Measurements from ENCODE around the gene FAF2. TPM values are rescaled to one million over a fixed set of nuclear protein-coding genes. Genes with fewer than 3 reads are reported as not detected.

The FAF2 gene
- total RNA-seq, 1 donor from 2014 or later: 31.8 TPM

DNA sequence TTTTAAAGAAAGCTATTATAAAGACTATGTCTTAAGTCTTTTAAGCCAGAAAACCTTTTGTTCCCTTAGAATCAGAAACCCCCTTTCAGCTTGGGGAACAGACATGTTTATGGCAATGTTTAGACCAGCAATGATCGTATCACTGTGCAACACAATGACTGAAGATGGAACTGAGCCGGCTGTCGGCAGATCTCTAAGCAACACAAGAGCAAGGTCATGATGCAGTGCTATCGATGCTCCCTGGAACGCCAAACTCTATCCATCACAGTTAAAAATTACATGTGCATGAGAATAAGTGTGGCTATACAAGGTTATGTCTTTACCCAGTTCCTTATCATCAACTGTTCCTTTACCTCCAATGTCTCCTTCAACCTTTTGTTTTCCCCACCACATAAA lies 90.8 kb downstream of the FAF2 start:
- peaks cover 68% of the 10 kb centered on the region for H3K4me1 ChIP-seq
- DNase-seq (no peak), ATAC-seq (no peak)
- no peak overlapping the region for H3K4me3 ChIP-seq
- no peaks in the 10 kb centered on the region for H3K9me3 ChIP-seq
- no peaks in the 10 kb centered on the region for H3K27me3 ChIP-seq (ENCODE audit: low read depth)
- TF ChIP-seq, protein P1, sequence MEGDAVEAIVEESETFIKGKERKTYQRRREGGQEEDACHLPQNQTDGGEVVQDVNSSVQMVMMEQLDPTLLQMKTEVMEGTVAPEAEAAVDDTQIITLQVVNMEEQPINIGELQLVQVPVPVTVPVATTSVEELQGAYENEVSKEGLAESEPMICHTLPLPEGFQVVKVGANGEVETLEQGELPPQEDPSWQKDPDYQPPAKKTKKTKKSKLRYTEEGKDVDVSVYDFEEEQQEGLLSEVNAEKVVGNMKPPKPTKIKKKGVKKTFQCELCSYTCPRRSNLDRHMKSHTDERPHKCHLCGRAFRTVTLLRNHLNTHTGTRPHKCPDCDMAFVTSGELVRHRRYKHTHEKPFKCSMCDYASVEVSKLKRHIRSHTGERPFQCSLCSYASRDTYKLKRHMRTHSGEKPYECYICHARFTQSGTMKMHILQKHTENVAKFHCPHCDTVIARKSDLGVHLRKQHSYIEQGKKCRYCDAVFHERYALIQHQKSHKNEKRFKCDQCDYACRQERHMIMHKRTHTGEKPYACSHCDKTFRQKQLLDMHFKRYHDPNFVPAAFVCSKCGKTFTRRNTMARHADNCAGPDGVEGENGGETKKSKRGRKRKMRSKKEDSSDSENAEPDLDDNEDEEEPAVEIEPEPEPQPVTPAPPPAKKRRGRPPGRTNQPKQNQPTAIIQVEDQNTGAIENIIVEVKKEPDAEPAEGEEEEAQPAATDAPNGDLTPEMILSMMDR (IDR thresholded peaks at IDR 0.05): no peak
- intact Hi-C loops (cut with DNase I): no loop called here
- H3K36me3 ChIP-seq: no peaks in the 10 kb centered on the region
- H3K27ac ChIP-seq: peak overlapping the region; percentile 9

DNA sequence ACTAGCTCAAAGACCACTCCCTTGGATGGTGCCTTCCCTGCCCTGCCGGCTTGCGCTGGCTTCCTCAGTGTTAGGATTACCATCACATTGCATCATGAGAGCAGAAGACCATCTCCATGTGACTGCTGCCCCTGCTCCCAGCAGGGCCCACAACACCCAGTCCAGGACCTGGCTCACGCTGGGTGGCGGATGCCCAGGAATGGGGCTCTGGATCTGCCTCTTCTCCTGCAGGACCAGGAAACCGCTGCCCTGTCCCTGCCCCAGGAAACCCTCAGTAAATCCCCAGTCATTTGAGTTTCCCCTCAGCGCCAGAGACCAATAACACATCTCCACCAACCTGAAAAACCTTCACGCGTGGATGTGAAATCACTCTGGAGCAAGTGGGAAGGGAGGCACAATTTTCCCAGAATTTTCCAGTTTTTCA lies 92.3 kb downstream of the FAF2 start:
- DNase-seq (no peak), ATAC-seq (no peak)
- H3K4me3 ChIP-seq: no peak overlapping the region
- H3K9me3 ChIP-seq: no peaks in the 10 kb centered on the region
- peak overlapping the region; percentile 79 for H3K27ac ChIP-seq
- H3K4me1 ChIP-seq: peaks cover 56% of the 10 kb centered on the region
- TF ChIP-seq, protein P1 (IDR thresholded peaks at IDR 0.05): no peak
- intact Hi-C loops (cut with DNase I): no loop called here
- H3K36me3 ChIP-seq: no peaks in the 10 kb centered on the region
- no peaks in the 10 kb centered on the region for H3K27me3 ChIP-seq (ENCODE audit: low read depth)

DNA sequence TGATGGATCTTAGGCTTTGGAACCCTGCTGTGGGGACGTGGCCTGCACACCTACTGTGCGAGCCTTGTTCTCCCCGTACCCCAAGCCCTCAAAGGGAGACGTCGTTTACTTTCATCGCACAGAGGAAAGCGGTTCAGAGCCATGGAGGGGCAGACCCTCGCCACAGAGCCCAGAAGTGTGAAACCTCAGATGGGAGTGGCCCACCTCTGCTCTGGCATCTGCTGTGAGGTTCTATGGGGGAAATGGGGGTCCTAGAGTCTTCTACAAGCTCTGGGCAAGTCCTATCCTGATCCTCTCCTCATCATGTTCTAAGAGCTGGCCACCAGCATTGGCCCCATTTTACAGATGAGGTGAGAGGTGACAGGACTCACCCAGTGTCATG lies 92.8 kb downstream of the FAF2 start:
- Histone ChIP-seq H3K9me3 (no peaks in the 10 kb centered on the region), H3K27me3 (ENCODE audit: low read depth) (no peaks in the 10 kb centered on the region), H3K36me3 (no peaks in the 10 kb centered on the region), H3K4me3 (peak overlapping the region; percentile 72), H3K4me1 (peaks cover 51% of the 10 kb centered on the region), H3K27ac (peak overlapping the region; percentile 79)
- no peak for ATAC-seq
- intact Hi-C loops (cut with DNase I): no loop called here
- no peak for DNase-seq
- TF ChIP-seq, protein P1 (IDR thresholded peaks at IDR 0.05): no peak

DNA sequence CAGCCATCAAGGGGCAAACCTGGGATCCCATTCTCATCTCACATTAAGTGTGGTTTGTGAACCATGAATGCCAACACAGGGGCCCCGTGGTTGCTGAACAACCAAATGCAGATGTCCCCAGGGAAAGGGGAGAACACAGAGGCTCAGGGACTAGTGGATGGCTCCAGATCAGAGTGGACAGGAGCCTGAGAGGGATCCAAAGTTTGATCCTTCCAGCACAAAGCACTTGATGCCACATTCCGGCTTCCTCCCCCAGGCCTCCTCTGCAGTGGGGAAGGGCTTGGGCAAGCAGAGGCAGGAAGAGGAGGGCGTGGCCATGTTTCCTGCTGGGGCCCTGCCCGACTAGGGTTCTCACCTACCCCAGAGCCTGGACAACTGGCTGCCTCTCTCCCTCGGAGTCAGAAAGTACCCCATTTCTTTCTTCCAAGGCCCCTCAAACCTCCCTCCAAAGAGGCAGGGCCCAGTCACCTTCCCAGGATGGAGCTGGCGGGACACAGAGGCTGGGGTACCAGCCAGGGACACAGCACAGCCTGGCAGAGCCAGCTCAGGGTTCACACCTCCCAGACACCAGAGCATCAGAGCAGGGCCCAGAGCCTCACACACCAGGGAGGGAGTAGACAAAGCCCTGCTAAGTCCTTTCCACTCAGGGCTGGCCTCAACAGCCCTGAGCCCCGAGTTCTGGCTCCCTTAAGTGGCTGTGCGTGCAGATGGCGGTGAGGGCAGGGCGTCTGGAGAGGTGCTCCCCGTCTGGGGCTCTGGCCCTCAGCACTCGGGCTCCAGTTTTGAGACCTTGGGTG lies 93.4 kb downstream of the FAF2 start:
- no peaks in the 10 kb centered on the region for H3K9me3 ChIP-seq
- ATAC-seq (no peak), DNase-seq (peak; percentile 85)
- no peaks in the 10 kb centered on the region for H3K36me3 ChIP-seq
- H3K27me3 ChIP-seq (ENCODE audit: low read depth): no peaks in the 10 kb centered on the region
- intact Hi-C loops (cut with DNase I): no loop called here
- TF ChIP-seq, protein P1 (IDR thresholded peaks at IDR 0.05): no peak
- peak overlapping the region; percentile 79 for H3K27ac ChIP-seq
- H3K4me3 ChIP-seq: peak overlapping the region; percentile 72
- peaks cover 47% of the 10 kb centered on the region for H3K4me1 ChIP-seq

DNA sequence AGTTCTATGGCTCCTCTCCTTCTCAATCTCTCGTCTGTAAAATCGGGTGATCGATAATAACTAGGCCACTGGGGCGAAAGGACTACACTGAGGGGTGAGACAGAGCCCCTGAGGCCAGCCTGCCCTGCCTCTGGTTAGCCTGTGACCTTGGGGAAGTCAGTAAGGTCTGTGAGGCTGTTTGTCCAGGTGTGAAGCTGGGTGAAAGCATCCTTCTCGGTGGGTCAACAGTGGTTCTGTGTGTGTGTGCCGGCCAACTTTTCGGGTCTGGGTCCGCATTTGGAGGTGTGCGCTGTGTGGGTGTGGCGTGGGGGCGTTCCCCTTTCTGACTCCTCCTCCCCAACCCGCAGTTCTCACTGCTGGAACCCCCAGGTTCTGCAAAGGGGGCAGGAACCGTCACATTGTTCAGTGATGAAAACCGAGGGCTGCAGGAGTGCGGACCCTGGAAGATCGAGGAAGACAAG lies 94.0 kb downstream of the FAF2 start:
- intact Hi-C loops (cut with DNase I): no loop called here
- ATAC-seq: no peak
- Histone ChIP-seq H3K36me3 (no peaks in the 10 kb centered on the region), H3K9me3 (no peaks in the 10 kb centered on the region), H3K4me1 (peaks cover 47% of the 10 kb centered on the region), H3K4me3 (peak overlapping the region; percentile 72), H3K27ac (peak overlapping the region; percentile 79), H3K27me3 (ENCODE audit: low read depth) (no peaks in the 10 kb centered on the region)
- TF ChIP-seq, protein P1 (IDR thresholded peaks at IDR 0.05): no peak
- no peak for DNase-seq

All from lower lobe of right lung (tissue), 2 donors.